Ectodermal cell (in vitro differentiated cells): ENCODE results near the gene BIN1.
"Not testable (repeated sequence)": the region's sequence is repeated elsewhere in the genome, so short reads cannot be mapped to it uniquely, and the experiment has no call there.

Source experiments
- H3K27ac ChIP-seq: 2 replicates; pipeline ENCODE4 v1.7.0; 2013; ENCODE audit warnings: mild to moderate bottlenecking, low read depth, low read length; ENCODE audit not compliant: insufficient read depth, poor library complexity, severe bottlenecking
- H3K27me3 ChIP-seq: 2 replicates; pipeline ENCODE4 v1.7.0; 2013; ENCODE audit warnings: mild to moderate bottlenecking, low read length; ENCODE audit not compliant: insufficient read depth, control insufficient read depth, poor library complexity, severe bottlenecking
- H3K36me3 ChIP-seq: one replicate; pipeline ENCODE4 v1.7.0; 2013; ENCODE audit warnings: low read length; ENCODE audit not compliant: control insufficient read depth, insufficient read depth
- H3K4me1 ChIP-seq: one replicate; pipeline ENCODE4 v1.7.0; 2013; ENCODE audit warnings: low read length; ENCODE audit not compliant: control insufficient read depth, insufficient read depth
- H3K4me3 ChIP-seq: 2 replicates; pipeline ENCODE4 v1.7.0; 2013; ENCODE audit warnings: low read depth, low read length, control low read depth; ENCODE audit not compliant: insufficient read depth
- H3K9me3 ChIP-seq: 2 replicates; pipeline ENCODE4 v1.7.0; 2013; ENCODE audit warnings: mild to moderate bottlenecking, low read length, moderate library complexity; ENCODE audit not compliant: control insufficient read depth
- WGBS, 2 experiments: methylation state at CpG; one replicate each; pipeline ENCODE4 v1.1.7; 2013; ENCODE audit warnings: missing lambda C conversion rate in 2 of 2; 5-methylcytosine and 5-hydroxymethylcytosine counted together

The BIN1 gene

DNA sequence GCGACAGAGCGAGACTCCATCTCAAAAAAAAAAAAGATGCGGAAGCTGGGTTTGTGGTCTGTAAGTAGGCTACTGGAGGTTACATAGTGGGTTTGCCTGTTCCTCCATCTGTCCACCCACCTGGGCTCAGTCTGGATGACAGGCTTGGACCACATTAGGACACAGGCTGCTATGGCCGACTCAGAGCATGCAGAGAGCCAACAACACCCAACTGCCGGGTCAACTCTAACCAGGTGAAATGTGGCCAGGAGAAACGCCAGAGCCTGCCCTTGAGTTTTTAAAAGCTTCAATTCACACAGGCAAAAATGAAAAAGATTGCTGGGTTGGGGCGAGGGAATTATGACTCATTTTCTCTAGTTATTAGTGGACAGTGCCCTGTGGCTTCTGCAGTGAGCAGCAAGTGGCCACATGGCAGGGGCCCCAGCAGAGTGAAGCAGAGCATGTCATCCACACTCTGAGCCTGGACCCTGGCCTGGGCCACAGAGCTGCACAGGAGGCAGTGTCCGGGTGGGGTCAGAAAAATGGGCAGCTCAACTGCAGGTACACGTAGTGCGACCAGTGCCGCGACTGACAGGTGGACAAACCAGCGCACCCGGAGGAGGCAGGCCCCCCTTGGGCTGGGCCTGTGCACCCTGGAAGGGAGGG lies 67.4 kb downstream of the BIN1 start:
- H3K36me3 ChIP-seq, result no peaks in the 10 kb centered on the region
- no peak overlapping the region for H3K27ac ChIP-seq
- WGBS, 2 experiments, result 95 to 97% methylated on average over 14 of the region's 14 CpGs
- H3K4me3 ChIP-seq, result no peak overlapping the region
- no peaks in the 10 kb centered on the region for H3K27me3 ChIP-seq
- no peaks in the 10 kb centered on the region for H3K9me3 ChIP-seq
- H3K4me1 ChIP-seq, result no peaks in the 10 kb centered on the region

- Histone ChIP-seq H3K36me3 (no peaks in the 10 kb centered on the region), H3K27me3 (no peaks in the 10 kb centered on the region), H3K9me3 (no peaks in the 10 kb centered on the region), H3K27ac (no peak overlapping the region), H3K4me1 (no peaks in the 10 kb centered on the region), H3K4me3 (no peak overlapping the region)
Observed at GRCh38 chr2:127037476-127037875, 69.5 kb downstream of the BIN1 start.

- Histone ChIP-seq H3K4me1 (no peaks in the 10 kb centered on the region), H3K36me3 (no peaks in the 10 kb centered on the region), H3K27me3 (no peaks in the 10 kb centered on the region), H3K27ac (no peak overlapping the region), H3K4me3 (no peak overlapping the region), H3K9me3 (no peaks in the 10 kb centered on the region)
- WGBS, 2 experiments, result 85 to 86% methylated on average over 10 to 11 of the region's 11 CpGs
Observed at GRCh38 chr2:127034883-127035611, 71.9 kb downstream of the BIN1 start.

GRCh38 chr2:127034051-127034450 lies 72.9 kb downstream of the BIN1 start:
- no peaks in the 10 kb centered on the region for H3K27me3 ChIP-seq
- no peaks in the 10 kb centered on the region for H3K9me3 ChIP-seq
- WGBS, 2 experiments, result 79 to 88% methylated on average over 6 of the region's 6 CpGs
- H3K36me3 ChIP-seq, result no peaks in the 10 kb centered on the region
- H3K4me1 ChIP-seq, result no peaks in the 10 kb centered on the region
- H3K4me3 ChIP-seq, result no peak overlapping the region
- H3K27ac ChIP-seq, result no peak overlapping the region

DNA sequence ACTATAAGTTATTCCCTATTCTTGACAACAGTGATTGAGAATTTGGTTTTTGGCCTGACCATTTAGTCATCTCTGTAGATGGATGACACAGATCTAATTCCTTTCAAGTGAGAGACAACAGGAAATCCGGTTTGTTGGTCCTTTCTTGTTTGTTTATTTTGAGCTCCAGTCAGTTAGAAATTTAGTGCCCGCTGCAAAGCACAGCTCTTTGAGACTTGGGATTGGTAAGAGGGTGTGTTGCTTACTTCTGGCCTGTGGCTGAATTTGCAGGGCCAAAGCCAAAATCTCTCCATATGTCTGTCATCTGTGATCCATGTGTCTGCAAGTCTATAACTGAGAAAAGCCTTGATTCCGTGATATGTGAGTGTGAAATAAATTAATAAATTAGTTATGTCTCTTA lies 74.3 kb downstream of the BIN1 start:
- Histone ChIP-seq H3K27me3 (no peaks in the 10 kb centered on the region), H3K36me3 (no peaks in the 10 kb centered on the region)
- WGBS, 2 experiments, result 74 to 91% methylated on average over 2 of the region's 3 CpGs

DNA sequence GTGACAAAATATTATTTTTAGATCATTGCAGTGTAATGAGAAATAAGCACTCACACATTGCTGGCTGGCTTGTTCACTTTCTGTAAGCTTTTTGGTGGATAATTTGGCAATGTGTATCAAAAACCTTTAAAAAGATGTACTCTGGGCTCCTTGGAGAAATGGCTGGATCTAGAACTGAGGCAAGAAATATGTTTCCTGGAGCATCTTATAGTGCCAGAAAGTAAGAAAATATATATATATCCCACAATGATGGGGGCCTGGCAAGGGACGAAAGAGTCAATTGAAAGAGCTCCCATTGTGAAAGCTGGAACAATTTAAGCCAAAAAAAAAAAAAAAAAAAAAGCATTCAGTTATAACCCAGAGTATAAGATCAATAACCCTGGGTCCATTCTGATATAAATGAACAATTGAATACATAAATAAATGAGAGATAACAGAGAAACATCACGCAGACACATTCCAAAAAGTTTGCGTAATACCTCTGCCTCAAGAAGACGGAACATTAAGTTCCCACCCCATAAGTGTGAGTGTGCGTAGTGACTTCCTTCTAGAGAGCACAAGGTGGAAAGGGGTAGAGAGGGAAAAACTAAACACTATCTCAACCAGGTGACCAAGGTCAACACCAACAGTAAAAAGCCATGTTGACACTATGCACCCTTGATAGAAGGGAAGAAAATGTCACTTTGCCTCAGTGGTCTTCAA lies 77.5 kb downstream of the BIN1 start:
- Histone ChIP-seq H3K4me1 (no peaks in the 10 kb centered on the region), H3K27ac (no peak overlapping the region), H3K9me3 (no peaks in the 10 kb centered on the region), H3K36me3 (no peaks in the 10 kb centered on the region), H3K4me3 (no peak overlapping the region), H3K27me3 (no peaks in the 10 kb centered on the region)
- 91 to 100% methylated on average over 3 to 5 of the region's 5 CpGs for WGBS, 2 experiments

More for the DNA sequence above, 74.3 kb downstream of the BIN1 start:
- no peaks in the 10 kb centered on the region for H3K9me3 ChIP-seq
- no peak overlapping the region for H3K4me3 ChIP-seq
- H3K27ac ChIP-seq, result no peak overlapping the region
- no peaks in the 10 kb centered on the region for H3K4me1 ChIP-seq

GRCh38 chr2:127028745-127029144 lies 78.2 kb downstream of the BIN1 start:
- not testable (repeated sequence) for H3K27me3 ChIP-seq, H3K36me3 ChIP-seq, H3K4me1 ChIP-seq, H3K27ac ChIP-seq, H3K4me3 ChIP-seq, H3K9me3 ChIP-seq
- 89 to 100% methylated on average over 1 of the region's 1 CpG for WGBS, 2 experiments

DNA sequence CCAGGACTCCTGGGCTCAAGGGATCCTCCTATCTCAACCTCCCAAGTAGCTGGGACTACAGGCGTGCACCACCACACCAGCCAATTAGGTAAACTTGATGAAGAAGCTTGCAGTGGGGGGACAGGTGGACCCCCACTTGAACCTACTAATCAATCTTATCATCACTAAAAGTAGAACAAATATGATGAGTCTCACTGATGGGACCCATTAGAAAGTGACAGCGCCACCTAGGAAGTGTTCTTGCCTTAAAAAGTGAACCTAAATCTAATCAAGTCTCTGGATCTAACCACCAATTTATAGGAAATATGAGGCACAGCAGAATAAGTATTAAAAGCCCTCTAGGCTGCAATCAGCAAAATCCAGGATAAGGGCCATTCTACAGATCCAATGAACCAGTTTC lies 79.2 kb downstream of the BIN1 start:
- Histone ChIP-seq H3K4me3 (no peak overlapping the region), H3K4me1 (no peaks in the 10 kb centered on the region)
- WGBS, 2 experiments, result 84 to 91% methylated on average over 2 of the region's 2 CpGs

GRCh38 chr2:127025359-127026166 lies 81.4 kb downstream of the BIN1 start:
- H3K9me3 ChIP-seq, result no peaks in the 10 kb centered on the region
- 1% methylated on average over 39 of the region's 39 CpGs for WGBS, 2 experiments
- peak overlapping the region; percentile 57 for H3K4me3 ChIP-seq
- no peaks in the 10 kb centered on the region for H3K4me1 ChIP-seq
- no peaks in the 10 kb centered on the region for H3K36me3 ChIP-seq
- no peaks in the 10 kb centered on the region for H3K27me3 ChIP-seq
- H3K27ac ChIP-seq, result no peak overlapping the region

More for the DNA sequence above, 79.2 kb downstream of the BIN1 start:
- Histone ChIP-seq H3K27ac (no peak overlapping the region), H3K27me3 (no peaks in the 10 kb centered on the region), H3K36me3 (no peaks in the 10 kb centered on the region), H3K9me3 (no peaks in the 10 kb centered on the region)
